Measurements from ENCODE around the gene LMBRD1.

LMBRD1 gene

DNA sequence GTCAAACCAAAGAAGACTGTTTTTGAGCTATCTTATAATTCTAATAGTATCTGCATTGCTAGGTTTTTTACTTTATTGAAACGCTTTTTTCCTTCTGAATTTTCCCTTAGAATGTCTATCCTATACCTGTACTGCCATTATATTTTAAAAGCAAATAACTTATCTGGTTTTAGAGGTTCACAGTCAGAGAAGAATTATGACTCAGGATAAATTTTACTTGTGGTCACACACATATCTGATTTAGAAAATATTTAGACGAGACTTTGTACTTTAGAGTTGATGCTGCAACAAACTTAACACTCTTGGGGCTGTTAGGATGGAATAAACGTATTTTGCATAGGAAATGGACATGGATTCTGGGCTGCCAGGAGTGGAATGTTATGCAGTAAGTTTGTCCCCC lies 33.0 kb downstream of the LMBRD1 start (continued):
- TF ChIP-seq, protein P1, sequence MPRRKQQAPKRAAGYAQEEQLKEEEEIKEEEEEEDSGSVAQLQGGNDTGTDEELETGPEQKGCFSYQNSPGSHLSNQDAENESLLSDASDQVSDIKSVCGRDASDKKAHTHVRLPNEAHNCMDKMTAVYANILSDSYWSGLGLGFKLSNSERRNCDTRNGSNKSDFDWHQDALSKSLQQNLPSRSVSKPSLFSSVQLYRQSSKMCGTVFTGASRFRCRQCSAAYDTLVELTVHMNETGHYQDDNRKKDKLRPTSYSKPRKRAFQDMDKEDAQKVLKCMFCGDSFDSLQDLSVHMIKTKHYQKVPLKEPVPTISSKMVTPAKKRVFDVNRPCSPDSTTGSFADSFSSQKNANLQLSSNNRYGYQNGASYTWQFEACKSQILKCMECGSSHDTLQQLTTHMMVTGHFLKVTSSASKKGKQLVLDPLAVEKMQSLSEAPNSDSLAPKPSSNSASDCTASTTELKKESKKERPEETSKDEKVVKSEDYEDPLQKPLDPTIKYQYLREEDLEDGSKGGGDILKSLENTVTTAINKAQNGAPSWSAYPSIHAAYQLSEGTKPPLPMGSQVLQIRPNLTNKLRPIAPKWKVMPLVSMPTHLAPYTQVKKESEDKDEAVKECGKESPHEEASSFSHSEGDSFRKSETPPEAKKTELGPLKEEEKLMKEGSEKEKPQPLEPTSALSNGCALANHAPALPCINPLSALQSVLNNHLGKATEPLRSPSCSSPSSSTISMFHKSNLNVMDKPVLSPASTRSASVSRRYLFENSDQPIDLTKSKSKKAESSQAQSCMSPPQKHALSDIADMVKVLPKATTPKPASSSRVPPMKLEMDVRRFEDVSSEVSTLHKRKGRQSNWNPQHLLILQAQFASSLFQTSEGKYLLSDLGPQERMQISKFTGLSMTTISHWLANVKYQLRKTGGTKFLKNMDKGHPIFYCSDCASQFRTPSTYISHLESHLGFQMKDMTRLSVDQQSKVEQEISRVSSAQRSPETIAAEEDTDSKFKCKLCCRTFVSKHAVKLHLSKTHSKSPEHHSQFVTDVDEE (CRISPR knock-in tag; IDR thresholded peaks at IDR 0.05), result no peak
- no peak for TF ChIP-seq RARB (CRISPR knock-in tag; IDR thresholded peaks at IDR 0.05)
- TF ChIP-seq TCF4 (CRISPR knock-in tag; IDR thresholded peaks at IDR 0.05; ENCODE audit: borderline replicate concordance), result no peak
- TF ChIP-seq ZNF8 (CRISPR knock-in tag; IDR thresholded peaks at IDR 0.05), result no peak

DNA sequence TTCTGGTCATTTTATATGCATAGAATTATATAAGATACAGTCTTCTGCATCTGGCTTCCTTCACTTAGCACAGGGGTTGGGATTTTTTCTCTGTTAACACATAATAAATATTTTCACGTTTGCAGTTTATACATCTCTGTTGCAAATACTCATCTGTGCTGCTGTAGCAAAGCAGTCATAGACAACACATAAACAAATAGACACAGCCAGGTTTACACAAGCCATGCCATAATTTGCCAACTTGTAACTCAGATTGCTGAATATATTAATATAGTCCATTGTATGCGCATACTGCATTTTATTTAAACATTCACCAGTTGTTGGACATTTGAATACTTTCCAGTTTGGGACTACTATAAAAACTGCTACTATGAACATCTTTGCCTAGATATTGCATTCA lies 35.0 kb downstream of the LMBRD1 start:
- no peak for ATAC-seq
- no peak for TF ChIP-seq ZNF70 (CRISPR knock-in tag; IDR thresholded peaks at IDR 0.05)
- TF ChIP-seq, protein P2, sequence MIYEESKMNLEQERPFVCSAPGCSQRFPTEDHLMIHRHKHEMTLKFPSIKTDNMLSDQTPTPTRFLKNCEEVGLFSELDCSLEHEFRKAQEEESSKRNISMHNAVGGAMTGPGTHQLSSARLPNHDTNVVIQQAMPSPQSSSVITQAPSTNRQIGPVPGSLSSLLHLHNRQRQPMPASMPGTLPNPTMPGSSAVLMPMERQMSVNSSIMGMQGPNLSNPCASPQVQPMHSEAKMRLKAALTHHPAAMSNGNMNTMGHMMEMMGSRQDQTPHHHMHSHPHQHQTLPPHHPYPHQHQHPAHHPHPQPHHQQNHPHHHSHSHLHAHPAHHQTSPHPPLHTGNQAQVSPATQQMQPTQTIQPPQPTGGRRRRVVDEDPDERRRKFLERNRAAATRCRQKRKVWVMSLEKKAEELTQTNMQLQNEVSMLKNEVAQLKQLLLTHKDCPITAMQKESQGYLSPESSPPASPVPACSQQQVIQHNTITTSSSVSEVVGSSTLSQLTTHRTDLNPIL (CRISPR knock-in tag; IDR thresholded peaks at IDR 0.05; ENCODE audit: low read depth), result no peak
- no peak for TF ChIP-seq ZNF565 (CRISPR knock-in tag; conservative IDR thresholded peaks at IDR 0.05; ENCODE audit: low read depth)

DNA sequence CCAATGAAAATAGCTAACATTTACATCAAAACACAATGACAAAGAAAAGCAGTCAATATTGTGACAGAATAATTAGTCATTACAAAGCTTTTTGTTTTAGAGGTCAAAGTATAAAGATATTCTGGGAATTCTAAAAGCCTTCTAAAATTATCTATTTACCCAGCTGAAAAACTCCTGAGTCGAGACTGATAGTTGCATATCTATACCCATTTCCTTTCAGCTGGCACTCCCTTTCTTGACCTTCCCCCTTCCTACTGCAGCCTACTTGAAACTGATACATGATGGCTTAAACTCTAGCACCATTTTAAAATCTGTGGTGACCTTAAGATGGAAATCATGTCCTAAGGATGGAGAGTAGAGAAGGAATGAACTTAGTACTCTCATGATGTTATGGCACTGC lies 38.6 kb downstream of the LMBRD1 start:
- ATAC-seq, result no peak
- TF ChIP-seq GLIS3 (CRISPR knock-in tag; IDR thresholded peaks at IDR 0.05), result no peak
- TF ChIP-seq, protein P3, sequence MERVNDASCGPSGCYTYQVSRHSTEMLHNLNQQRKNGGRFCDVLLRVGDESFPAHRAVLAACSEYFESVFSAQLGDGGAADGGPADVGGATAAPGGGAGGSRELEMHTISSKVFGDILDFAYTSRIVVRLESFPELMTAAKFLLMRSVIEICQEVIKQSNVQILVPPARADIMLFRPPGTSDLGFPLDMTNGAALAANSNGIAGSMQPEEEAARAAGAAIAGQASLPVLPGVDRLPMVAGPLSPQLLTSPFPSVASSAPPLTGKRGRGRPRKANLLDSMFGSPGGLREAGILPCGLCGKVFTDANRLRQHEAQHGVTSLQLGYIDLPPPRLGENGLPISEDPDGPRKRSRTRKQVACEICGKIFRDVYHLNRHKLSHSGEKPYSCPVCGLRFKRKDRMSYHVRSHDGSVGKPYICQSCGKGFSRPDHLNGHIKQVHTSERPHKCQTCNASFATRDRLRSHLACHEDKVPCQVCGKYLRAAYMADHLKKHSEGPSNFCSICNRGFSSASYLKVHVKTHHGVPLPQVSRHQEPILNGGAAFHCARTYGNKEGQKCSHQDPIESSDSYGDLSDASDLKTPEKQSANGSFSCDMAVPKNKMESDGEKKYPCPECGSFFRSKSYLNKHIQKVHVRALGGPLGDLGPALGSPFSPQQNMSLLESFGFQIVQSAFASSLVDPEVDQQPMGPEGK (CRISPR knock-in tag; IDR thresholded peaks at IDR 0.05; ENCODE audit: borderline replicate concordance), result no peak
- no peak for TF ChIP-seq PPARA (CRISPR knock-in tag; IDR thresholded peaks at IDR 0.05; ENCODE audit: borderline replicate concordance)
- TF ChIP-seq SNAI2 (CRISPR knock-in tag; IDR thresholded peaks at IDR 0.05), result no peak
- no peak for TF ChIP-seq BACH2 (CRISPR knock-in tag; IDR thresholded peaks at IDR 0.05; ENCODE audit: borderline replicate concordance)
- TF ChIP-seq ZNF70 (CRISPR knock-in tag; IDR thresholded peaks at IDR 0.05), result no peak
- TF ChIP-seq, protein P1 (CRISPR knock-in tag; IDR thresholded peaks at IDR 0.05), result no peak
- no peak for TF ChIP-seq TOX (CRISPR knock-in tag; IDR thresholded peaks at IDR 0.05; ENCODE audit: borderline replicate concordance)

DNA sequence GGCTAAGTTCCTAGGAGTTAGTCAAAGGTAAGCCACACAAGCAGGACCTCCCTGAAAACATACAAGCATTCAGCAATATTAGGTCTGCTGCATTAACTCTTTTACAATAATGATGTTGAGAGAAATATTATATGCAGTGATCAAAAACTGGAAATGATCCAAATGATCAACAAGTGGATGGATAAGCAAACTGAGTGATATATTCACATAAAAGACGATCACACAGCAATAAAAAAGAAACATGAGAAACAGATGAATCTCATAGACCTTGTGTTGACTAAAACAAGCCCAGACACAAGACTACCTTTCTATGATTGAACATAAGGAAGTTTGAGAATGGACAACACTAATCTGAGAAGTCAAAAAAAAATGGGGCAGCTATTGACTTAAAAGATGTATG lies 39.9 kb downstream of the LMBRD1 start:
- ATAC-seq, result no peak
- no peak for TF ChIP-seq GLIS3 (CRISPR knock-in tag; IDR thresholded peaks at IDR 0.05)
- TF ChIP-seq SNAI2 (CRISPR knock-in tag; IDR thresholded peaks at IDR 0.05), result no peak
- TF ChIP-seq TCF4 (CRISPR knock-in tag; IDR thresholded peaks at IDR 0.05; ENCODE audit: borderline replicate concordance), result no peak
- no peak for TF ChIP-seq OSR1 (CRISPR knock-in tag; IDR thresholded peaks at IDR 0.05)
- TF ChIP-seq ZNF70 (CRISPR knock-in tag; IDR thresholded peaks at IDR 0.05), result no peak
- no peak for TF ChIP-seq BACH2 (CRISPR knock-in tag; IDR thresholded peaks at IDR 0.05; ENCODE audit: borderline replicate concordance)
- TF ChIP-seq CSDC2 (CRISPR knock-in tag; IDR thresholded peaks at IDR 0.05), result no peak
- no peak for TF ChIP-seq TOX (CRISPR knock-in tag; IDR thresholded peaks at IDR 0.05; ENCODE audit: borderline replicate concordance)
- TF ChIP-seq ARNTL (CRISPR knock-in tag; IDR thresholded peaks at IDR 0.05; ENCODE audit: borderline replicate concordance, low read depth), result no peak
- TF ChIP-seq, protein P4, sequence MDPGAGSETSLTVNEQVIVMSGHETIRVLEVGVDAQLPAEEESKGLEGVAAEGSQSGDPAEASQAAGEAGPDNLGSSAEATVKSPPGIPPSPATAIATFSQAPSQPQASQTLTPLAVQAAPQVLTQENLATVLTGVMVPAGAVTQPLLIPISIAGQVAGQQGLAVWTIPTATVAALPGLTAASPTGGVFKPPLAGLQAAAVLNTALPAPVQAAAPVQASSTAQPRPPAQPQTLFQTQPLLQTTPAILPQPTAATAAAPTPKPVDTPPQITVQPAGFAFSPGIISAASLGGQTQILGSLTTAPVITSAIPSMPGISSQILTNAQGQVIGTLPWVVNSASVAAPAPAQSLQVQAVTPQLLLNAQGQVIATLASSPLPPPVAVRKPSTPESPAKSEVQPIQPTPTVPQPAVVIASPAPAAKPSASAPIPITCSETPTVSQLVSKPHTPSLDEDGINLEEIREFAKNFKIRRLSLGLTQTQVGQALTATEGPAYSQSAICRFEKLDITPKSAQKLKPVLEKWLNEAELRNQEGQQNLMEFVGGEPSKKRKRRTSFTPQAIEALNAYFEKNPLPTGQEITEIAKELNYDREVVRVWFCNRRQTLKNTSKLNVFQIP (CRISPR knock-in tag; IDR thresholded peaks at IDR 0.05; ENCODE audit: borderline replicate concordance, low read depth), result no peak

All from SK-N-SH treated with all-trans-retinoic acid at 6 μM for 48 hours (cell line).